GM10266 (cell line): ENCODE measurements around the gene IL18BP.

Experiments used
- DNase-seq: peaks from one replicate; pipeline ENCODE4 v3.0.0; 2012; ENCODE audit errors: extremely low spot score
- TF ChIP-seq, protein P1 (sequence below): IDR thresholded peaks from 2 replicates; pipeline ENCODE4 v1.5.1; 2012; ENCODE audit warnings: mild to moderate bottlenecking, low read depth; ENCODE audit not compliant: control insufficient read depth, insufficient read depth; ENCODE audit errors: missing control alignments

Gene IL18BP

DNA sequence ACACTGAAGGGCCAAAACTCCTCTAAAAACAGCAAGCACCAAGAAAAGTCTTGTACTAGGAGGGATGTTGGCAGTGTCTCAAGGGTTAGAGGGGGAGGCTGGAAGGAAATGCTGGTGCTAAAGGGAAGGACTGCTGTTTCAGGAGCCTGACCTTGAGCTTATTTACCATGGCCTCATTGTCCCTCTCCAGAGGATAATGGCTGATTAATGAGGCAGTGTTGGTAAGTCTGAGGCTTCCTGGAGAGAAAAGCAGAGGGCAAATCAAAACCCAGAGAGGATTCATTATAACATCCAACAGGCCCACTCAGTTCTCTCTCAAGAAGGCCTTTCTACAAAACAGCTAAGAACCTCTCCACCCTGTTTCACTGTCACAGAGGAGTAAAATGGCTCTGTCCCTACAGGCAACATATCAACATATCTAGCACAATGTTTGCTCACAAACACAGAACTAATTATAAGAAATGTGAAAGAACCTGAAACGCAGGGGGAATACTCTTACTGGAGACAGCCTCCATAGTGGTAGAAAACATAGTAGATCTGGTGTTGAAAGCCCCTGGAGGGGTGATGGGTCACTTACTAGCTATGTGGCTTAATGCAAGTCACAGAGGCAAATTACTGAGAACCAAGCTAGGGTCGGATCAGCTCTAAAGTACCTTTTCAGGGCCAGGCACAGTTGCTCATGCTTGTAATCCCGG, 50.2 kb downstream of the IL18BP start:
- DNase-seq: no peak
- TF ChIP-seq, protein P1, sequence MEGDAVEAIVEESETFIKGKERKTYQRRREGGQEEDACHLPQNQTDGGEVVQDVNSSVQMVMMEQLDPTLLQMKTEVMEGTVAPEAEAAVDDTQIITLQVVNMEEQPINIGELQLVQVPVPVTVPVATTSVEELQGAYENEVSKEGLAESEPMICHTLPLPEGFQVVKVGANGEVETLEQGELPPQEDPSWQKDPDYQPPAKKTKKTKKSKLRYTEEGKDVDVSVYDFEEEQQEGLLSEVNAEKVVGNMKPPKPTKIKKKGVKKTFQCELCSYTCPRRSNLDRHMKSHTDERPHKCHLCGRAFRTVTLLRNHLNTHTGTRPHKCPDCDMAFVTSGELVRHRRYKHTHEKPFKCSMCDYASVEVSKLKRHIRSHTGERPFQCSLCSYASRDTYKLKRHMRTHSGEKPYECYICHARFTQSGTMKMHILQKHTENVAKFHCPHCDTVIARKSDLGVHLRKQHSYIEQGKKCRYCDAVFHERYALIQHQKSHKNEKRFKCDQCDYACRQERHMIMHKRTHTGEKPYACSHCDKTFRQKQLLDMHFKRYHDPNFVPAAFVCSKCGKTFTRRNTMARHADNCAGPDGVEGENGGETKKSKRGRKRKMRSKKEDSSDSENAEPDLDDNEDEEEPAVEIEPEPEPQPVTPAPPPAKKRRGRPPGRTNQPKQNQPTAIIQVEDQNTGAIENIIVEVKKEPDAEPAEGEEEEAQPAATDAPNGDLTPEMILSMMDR: no peak
